Measurements from ENCODE around the gene NME3.

The NME3 gene

GRCh38 chr16:1721372-1721771, 50.0 kb downstream of the NME3 start:
- DNase-seq: no peak
